ENCODE data around the gene CDC123.

GRCh38 chr10:12238821-12239220 is 42.8 kb downstream of the CDC123 start:
- TF ChIP-seq CTCF (IDR thresholded peaks at IDR 0.05) (no peak), ZNF317 (CRISPR knock-in tag; IDR thresholded peaks at IDR 0.05; ENCODE audit: borderline replicate concordance, low read depth) (no peak), SP1 (CRISPR knock-in tag; conservative IDR thresholded peaks at IDR 0.05) (no peak), MAX (CRISPR knock-in tag; IDR thresholded peaks at IDR 0.05) (no peak), IRF1 (CRISPR knock-in tag; IDR thresholded peaks at IDR 0.05) (no peak), JUN (CRISPR knock-in tag; IDR thresholded peaks at IDR 0.05) (no peak), ATF6 (CRISPR knock-in tag; IDR thresholded peaks at IDR 0.05) (no peak), ZBTB43 (CRISPR knock-in tag; IDR thresholded peaks at IDR 0.05) (no peak), PREB (CRISPR knock-in tag; IDR thresholded peaks at IDR 0.05; ENCODE audit: borderline replicate concordance) (no peak), FOXJ3 (CRISPR knock-in tag; IDR thresholded peaks at IDR 0.05; ENCODE audit: borderline replicate concordance) (no peak), ZSCAN18 (CRISPR knock-in tag; IDR thresholded peaks at IDR 0.05) (no peak), ATF3 (CRISPR knock-in tag; conservative IDR thresholded peaks at IDR 0.05) (no peak), ARID4B (CRISPR knock-in tag; IDR thresholded peaks at IDR 0.05; ENCODE audit: borderline replicate concordance) (no peak), USF2 (CRISPR knock-in tag; IDR thresholded peaks at IDR 0.05) (no peak)
